K562 (cell line): ENCODE results near the gene CAPN13.

Source experiments
- CHD2 ChIP-seq: IDR thresholded peaks from 2 replicates; pipeline ENCODE4 v1.6.1; 2011; ENCODE audit warnings: low read depth, low read length
- MAX ChIP-seq: sonication (generic); formaldehyde crosslinking; IDR thresholded peaks from 2 replicates; pipeline ENCODE4 v1.9.0; 2022; ENCODE audit warnings: mild to moderate bottlenecking, missing genetic modification reagents
- MCM2 ChIP-seq: fragments of 450-650 bp; IDR thresholded peaks from 2 replicates; pipeline ENCODE4 v1.6.1; 2017; ENCODE audit warnings: low read depth, mild to moderate bottlenecking
- MTA1 ChIP-seq: fragments of 450-650 bp; IDR thresholded peaks from 2 replicates; pipeline ENCODE4 v1.6.1; 2017; ENCODE audit warnings: borderline replicate concordance
- NCOR1 ChIP-seq: fragments of 450-650 bp; IDR thresholded peaks from 2 replicates; pipeline ENCODE4 v1.6.1; 2016; ENCODE audit warnings: mild to moderate bottlenecking, moderate library complexity
- RAD21 ChIP-seq, 2 experiments: fragments of 250-450 bp in 1 of 2; fragments of 450-650 bp in 1 of 2; sonication (Bioruptor Pico) in 1 of 2; formaldehyde crosslinking in 1 of 2; IDR thresholded peaks in 1 of 2; conservative IDR thresholded peaks in 1 of 2; 2 replicates each; pipeline versions ENCODE4 v1.4.0 to v1.8.0; 2020 to 2022; ENCODE audit warnings: mild to moderate bottlenecking in 2 of 2, moderate library complexity in 1 of 2
- STAG1 ChIP-seq: sonication (generic); formaldehyde crosslinking; IDR thresholded peaks from 2 replicates; pipeline ENCODE4 v1.5.0; 2020; ENCODE audit warnings: missing genetic modification reagents, borderline replicate concordance
- TRIM24 ChIP-seq, 2 experiments: fragments of 450-650 bp; IDR thresholded peaks; 2 replicates each; pipeline ENCODE4 v1.6.1; 2016
- ZNF561 ChIP-seq: fragments of 450-650 bp; formaldehyde crosslinking; conservative IDR thresholded peaks from 2 replicates; pipeline ENCODE4 v1.4.0; 2020; ENCODE audit warnings: mild to moderate bottlenecking, moderate library complexity
- ZZZ3 ChIP-seq: fragments of 450-650 bp; IDR thresholded peaks from 2 replicates; pipeline ENCODE4 v1.6.1; 2016; ENCODE audit warnings: antibody characterized with exemption, mild to moderate bottlenecking, moderate library complexity

DNA sequence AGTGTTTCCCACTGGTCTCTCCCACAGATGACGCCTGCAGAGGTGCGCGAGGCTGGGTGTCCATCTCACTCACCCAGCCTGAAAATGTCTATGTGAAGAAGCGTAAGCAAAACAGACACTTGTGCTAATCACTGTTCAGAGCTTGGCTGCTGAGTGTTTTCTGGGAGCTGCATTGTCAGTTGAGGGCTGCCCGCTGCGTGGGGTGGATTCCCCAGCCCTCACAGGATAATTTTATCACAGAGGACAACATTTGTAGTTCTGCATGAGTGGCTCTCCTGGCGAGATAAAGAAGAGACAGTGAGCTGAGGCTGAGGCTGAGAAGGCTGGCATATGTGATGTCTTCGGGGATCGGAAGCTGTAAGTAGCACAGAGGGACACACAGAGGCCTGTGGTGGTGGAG, 16.2 kb upstream of the CAPN13 start:
- TF ChIP-seq STAG1 (no peak), ZZZ3 (no peak), CHD2 (no peak), MCM2 (no peak), TRIM24 (IDR thresholded peaks at IDR 0.05) (no peak), MTA1 (no peak), ZNF561 (CRISPR knock-in tag) (no peak), MAX (CRISPR knock-in tag) (no peak), RAD21 (CRISPR knock-in tag; conservative IDR thresholded peaks at IDR 0.05 in 1 of 2, IDR thresholded peaks at IDR 0.05 in 1 of 2) (no peak), NCOR1 (no peak)
